SK-N-MC (cell line): ENCODE results near the gene VIPR2.
"Not testable (repeated sequence)": the region's sequence is repeated elsewhere in the genome, so short reads cannot be mapped to it uniquely, and the experiment has no call there.

Source experiments
- DNase-seq: peaks from one replicate; pipeline ENCODE4 v3.0.0-alpha.2; 2011; ENCODE audit warnings: low read depth, low spot score
- H3K27ac ChIP-seq: fragments of 200-600 bp; sonication (generic); 2 replicates; pipeline ENCODE4 v1.5.1; 2016; ENCODE audit warnings: mixed run types
- H3K36me3 ChIP-seq: fragments of 200-600 bp; sonication (generic); 2 replicates; pipeline ENCODE4 v1.6.1; 2017; ENCODE audit warnings: antibody characterized with exemption, low read length, mixed read lengths; ENCODE audit not compliant: insufficient read depth
- H3K4me3 ChIP-seq: fragments of 200-600 bp; sonication (generic); 2 replicates; pipeline ENCODE4 v1.5.1; 2016
- H3K9ac ChIP-seq: fragments of 200-600 bp; sonication (generic); 2 replicates; pipeline ENCODE4 v1.8.0; 2017; ENCODE audit warnings: mixed run types, mixed read lengths; ENCODE audit not compliant: insufficient read length
- H3K9me3 ChIP-seq: fragments of 200-600 bp; sonication (generic); 2 replicates; pipeline ENCODE4 v1.6.1; 2017; ENCODE audit warnings: low read depth, mild to moderate bottlenecking, antibody characterized with exemption, low read length, moderate library complexity, mixed read lengths
- EZH2 ChIP-seq: fragments of 200-600 bp; sonication (generic); IDR thresholded peaks from one replicate; pipeline ENCODE4 v1.6.1; 2017; ENCODE audit warnings: antibody characterized with exemption
- FOXP2 ChIP-seq: optimal IDR thresholded peaks from 2 replicates; pipeline ENCODE3; 2011; ENCODE audit warnings: mild to moderate bottlenecking, moderate library complexity; ENCODE audit not compliant: insufficient read depth; ENCODE audit errors: extremely low read length, control extremely low read depth
- POLR2AphosphoS5 ChIP-seq: IDR thresholded peaks from 2 replicates; pipeline ENCODE4 v1.6.1; 2012; ENCODE audit warnings: mild to moderate bottlenecking, low read depth, low read length, borderline replicate concordance

The VIPR2 gene

GRCh38 chr7:159136013-159136412 lies 8.7 kb downstream of the VIPR2 start:
- Histone ChIP-seq H3K9ac (no peak overlapping the region), H3K4me3 (no peak overlapping the region), H3K36me3 (no peaks in the 10 kb centered on the region), H3K27ac (no peak overlapping the region), H3K9me3 (no peaks in the 10 kb centered on the region)
- TF ChIP-seq POLR2AphosphoS5 (no peak), EZH2 (no peak)
- DNase-seq, result no peak

GRCh38 chr7:159132670-159133443 lies 11.8 kb downstream of the VIPR2 start:
- not testable (repeated sequence) for H3K9me3 ChIP-seq, H3K4me3 ChIP-seq, H3K36me3 ChIP-seq, DNase-seq, H3K27ac ChIP-seq, H3K9ac ChIP-seq

GRCh38 chr7:159130820-159131219 lies 13.8 kb downstream of the VIPR2 start:
- TF ChIP-seq EZH2, result no peak
- TF ChIP-seq FOXP2, result no peak
- H3K4me3 ChIP-seq, result no peak overlapping the region
- H3K36me3 ChIP-seq, result no peaks in the 10 kb centered on the region
- DNase-seq, result no peak
- H3K9me3 ChIP-seq, result no peaks in the 10 kb centered on the region
- no peak overlapping the region for H3K9ac ChIP-seq
- H3K27ac ChIP-seq, result no peak overlapping the region

GRCh38 chr7:159130199-159130775 lies 14.4 kb downstream of the VIPR2 start:
- H3K4me3 ChIP-seq, result no peak overlapping the region
- H3K9me3 ChIP-seq, result no peaks in the 10 kb centered on the region
- DNase-seq, result no peak
- no peak overlapping the region for H3K9ac ChIP-seq
- H3K27ac ChIP-seq, result no peak overlapping the region
- no peaks in the 10 kb centered on the region for H3K36me3 ChIP-seq
- TF ChIP-seq EZH2 (no peak), POLR2AphosphoS5 (no peak), FOXP2 (no peak)

- no peak for TF ChIP-seq POLR2AphosphoS5
- no peak for TF ChIP-seq EZH2
- no peak for TF ChIP-seq FOXP2
- H3K4me3 ChIP-seq, result no peak overlapping the region
Observed at GRCh38 chr7:159128767-159129166, 15.9 kb downstream of the VIPR2 start.

GRCh38 chr7:159127691-159128642 lies 16.7 kb downstream of the VIPR2 start:
- DNase-seq, result no peak
- H3K9me3 ChIP-seq, result no peaks in the 10 kb centered on the region
- no peaks in the 10 kb centered on the region for H3K36me3 ChIP-seq
- H3K4me3 ChIP-seq, result no peak overlapping the region
- no peak for TF ChIP-seq POLR2AphosphoS5
- TF ChIP-seq FOXP2, result no peak
- H3K9ac ChIP-seq, result no peak overlapping the region
- H3K27ac ChIP-seq, result no peak overlapping the region

More at GRCh38 chr7:159128767-159129166, 15.9 kb downstream of the VIPR2 start:
- Histone ChIP-seq H3K9ac (no peak overlapping the region), H3K27ac (no peak overlapping the region), H3K36me3 (no peaks in the 10 kb centered on the region), H3K9me3 (no peaks in the 10 kb centered on the region)
- DNase-seq, result no peak

- no peaks in the 10 kb centered on the region for H3K9me3 ChIP-seq
- H3K9ac ChIP-seq, result no peak overlapping the region
- no peak overlapping the region for H3K27ac ChIP-seq
- no peak overlapping the region for H3K4me3 ChIP-seq
- no peak for DNase-seq
- TF ChIP-seq POLR2AphosphoS5 (no peak), EZH2 (no peak), FOXP2 (no peak)
- H3K36me3 ChIP-seq, result no peaks in the 10 kb centered on the region
Observed at GRCh38 chr7:159126311-159127260, 18.1 kb downstream of the VIPR2 start.

GRCh38 chr7:159125955-159126270 lies 18.8 kb downstream of the VIPR2 start:
- TF ChIP-seq EZH2 (no peak), FOXP2 (no peak), POLR2AphosphoS5 (no peak)
- H3K36me3 ChIP-seq, result no peaks in the 10 kb centered on the region

More at GRCh38 chr7:159125955-159126270, 18.8 kb downstream of the VIPR2 start:
- no peaks in the 10 kb centered on the region for H3K9me3 ChIP-seq
- no peak overlapping the region for H3K4me3 ChIP-seq
- no peak for DNase-seq
- no peak overlapping the region for H3K9ac ChIP-seq
- no peak overlapping the region for H3K27ac ChIP-seq
